Mesendoderm (in vitro differentiated cells): ENCODE data around the gene NRM.
"Not testable (repeated sequence)": the region's sequence is repeated elsewhere in the genome, so short reads cannot be mapped to it uniquely, and the experiment has no call there.

Source experiments
- DNase-seq: peaks from one replicate; pipeline ENCODE4 v3.0.0; 2013
- H2AK5ac ChIP-seq: 2 replicates; pipeline ENCODE4 v1.6.1; 2013; ENCODE audit warnings: low read length, inconsistent platforms
- H2BK120ac ChIP-seq: 2 replicates; pipeline ENCODE4 v1.6.1; 2013; ENCODE audit warnings: low read depth, mild to moderate bottlenecking, low read length, moderate library complexity, mixed read lengths
- H2BK15ac ChIP-seq: replicated peaks from 2 replicates; pipeline ENCODE4 v1.6.1; 2013; ENCODE audit warnings: low read depth, mild to moderate bottlenecking, moderate library complexity
- H2BK5ac ChIP-seq: 2 replicates; pipeline ENCODE4 v1.6.1; 2013; ENCODE audit warnings: low read length, inconsistent platforms
- H3K18ac ChIP-seq: 2 replicates; pipeline ENCODE4 v1.6.1; 2013; ENCODE audit warnings: mild to moderate bottlenecking, low read length, mixed read lengths
- H3K23ac ChIP-seq: one replicate; pipeline ENCODE4 v1.6.1; 2013; ENCODE audit warnings: low read length
- H3K27ac ChIP-seq: 2 replicates; pipeline ENCODE4 v1.5.1; 2013; ENCODE audit warnings: low read depth, mild to moderate bottlenecking, inconsistent platforms, low read length, moderate library complexity
- H3K27me3 ChIP-seq: 2 replicates; pipeline ENCODE4 v1.6.1; 2013; ENCODE audit warnings: low read length, control low read depth, mild to moderate bottlenecking, inconsistent platforms; ENCODE audit not compliant: insufficient read depth, poor library complexity
- H3K36me3 ChIP-seq: 2 replicates; pipeline ENCODE4 v1.6.1; 2013; ENCODE audit warnings: low read length, inconsistent platforms; ENCODE audit not compliant: control insufficient read depth, insufficient read depth
- H3K4ac ChIP-seq: one replicate; pipeline ENCODE4 v1.6.1; 2013; ENCODE audit warnings: low read depth, mild to moderate bottlenecking, low read length, moderate library complexity
- H3K4me1 ChIP-seq: 2 replicates; pipeline ENCODE4 v1.6.1; 2013; ENCODE audit warnings: low read depth, low read length, inconsistent platforms; ENCODE audit not compliant: control insufficient read depth
- H3K4me2 ChIP-seq: 2 replicates; pipeline ENCODE4 v1.6.1; 2013; ENCODE audit warnings: low read length
- H3K4me3 ChIP-seq: 2 replicates; pipeline ENCODE4 v1.5.1; 2013; ENCODE audit warnings: mild to moderate bottlenecking, low read length
- H3K56ac ChIP-seq: one replicate; pipeline ENCODE4 v1.6.1; 2013; ENCODE audit warnings: low read length
- H3K79me1 ChIP-seq: 2 replicates; pipeline ENCODE4 v1.6.1; 2013; ENCODE audit warnings: low read length, inconsistent platforms
- H3K79me2 ChIP-seq: 2 replicates; pipeline ENCODE4 v1.6.1; 2013; ENCODE audit warnings: mild to moderate bottlenecking, low read length; ENCODE audit not compliant: control insufficient read depth, insufficient read depth
- H3K9ac ChIP-seq: 2 replicates; pipeline ENCODE4 v1.6.1; 2013; ENCODE audit warnings: low read length, inconsistent platforms
- H4K5ac ChIP-seq: one replicate; pipeline ENCODE4 v1.6.1; 2013; ENCODE audit warnings: low read length
- H4K8ac ChIP-seq: one replicate; pipeline ENCODE4 v1.6.1; 2013; ENCODE audit warnings: low read depth, mild to moderate bottlenecking, control low read depth, low read length, moderate library complexity
- WGBS: extraction: QIAGEN DNeasy Blood & Tissue Kit; methylation state at CpG from one replicate; pipeline ENCODE4 v1.1.7; 2013; ENCODE audit warnings: low lambda C conversion rate, missing lambda C conversion rate; ENCODE audit not compliant: insufficient coverage; ENCODE audit errors: extremely low coverage; 5-methylcytosine and 5-hydroxymethylcytosine counted together

The NRM gene

DNA sequence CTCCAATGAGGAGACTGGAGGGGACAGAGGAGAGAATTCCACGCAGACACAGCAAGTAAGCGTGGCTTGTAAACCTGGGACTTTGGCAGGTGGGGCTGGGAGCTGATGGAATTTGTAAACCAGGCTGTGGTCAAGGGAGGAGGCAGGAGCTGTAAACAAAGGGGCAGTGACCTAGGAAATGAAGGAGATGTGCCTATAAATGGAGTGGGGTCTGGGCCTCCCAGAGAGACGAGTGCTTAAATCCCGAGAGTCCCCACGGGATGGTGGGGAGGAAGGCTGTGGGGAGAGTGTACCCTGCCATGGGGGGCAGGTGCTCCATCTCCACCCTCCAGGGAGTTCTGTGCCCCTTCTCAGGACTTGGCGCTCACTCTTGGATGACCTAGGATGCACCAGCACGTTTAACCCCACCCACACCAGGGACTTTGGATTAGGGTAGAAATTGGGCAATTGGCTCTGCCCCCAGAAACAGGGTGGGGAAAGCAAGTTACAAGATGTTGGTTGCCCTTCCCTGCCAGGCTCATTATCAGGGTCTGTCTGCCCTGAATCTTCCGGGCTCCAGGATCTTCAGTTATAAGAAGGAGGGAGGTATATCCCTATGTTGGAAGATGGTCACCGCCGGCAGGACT, 14.0 kb downstream of the NRM start:
- no CpG with 5 or more reads among the region's 10 CpGs for WGBS
- peaks cover 12% of the 10 kb centered on the region for H3K79me1 ChIP-seq

DNA sequence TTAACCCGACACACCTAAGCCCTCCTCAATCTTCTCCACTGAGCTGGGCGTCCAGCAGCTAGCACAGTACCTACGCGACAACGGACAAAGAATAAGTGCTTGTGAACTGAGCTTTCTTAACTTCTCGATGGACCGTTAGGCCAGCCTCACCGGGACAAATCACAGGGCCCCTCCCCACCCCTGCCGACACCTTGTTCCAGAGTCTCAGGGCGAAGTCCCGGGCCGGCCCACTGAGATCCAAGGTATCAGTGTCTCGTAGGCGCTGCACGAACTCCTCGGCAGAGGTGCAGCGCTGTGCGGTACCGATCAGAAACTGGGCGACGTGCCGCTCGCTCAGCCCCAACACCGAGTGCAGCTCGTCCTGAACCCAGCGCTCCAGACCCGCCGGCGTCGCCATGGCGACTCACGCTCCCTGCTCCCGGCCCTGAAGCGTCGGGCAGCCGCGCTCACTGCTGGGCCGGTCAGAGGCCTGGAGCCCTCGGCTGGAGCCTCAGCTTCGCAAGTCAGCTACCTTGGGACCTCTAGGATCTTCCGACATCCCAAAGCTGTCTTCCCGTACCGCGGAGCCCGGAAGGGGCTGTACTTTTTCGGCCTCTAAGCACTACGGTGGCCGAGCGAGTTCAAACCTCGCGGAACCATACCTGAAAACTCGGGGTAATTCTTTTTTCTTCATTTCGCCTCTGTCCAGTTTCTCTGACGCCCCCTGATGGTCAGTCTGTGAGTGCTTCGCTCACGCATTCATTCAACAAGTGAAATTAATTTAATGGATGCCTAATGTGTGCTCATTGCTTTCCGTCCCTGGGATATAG, 18.1 kb downstream of the NRM start, which contains the start of gene DHX16:
TSS of gene DHX16 (minus strand) at position 562 of the 809 bp plus-strand sequence. CDS start at position 397, 165 bp downstream.
- H3K23ac ChIP-seq = peak within 1 kb of the TSS; percentile 96
- no peaks in the 10 kb centered on the region for H3K4me1 ChIP-seq
- H3K79me2 ChIP-seq = peaks cover 4% of the 10 kb centered on the region
- H3K4ac ChIP-seq = no peak within 1 kb of the TSS
- no peak within 1 kb of the TSS for H2AK5ac ChIP-seq
- peak within 1 kb of the TSS; percentile 98 for H3K9ac ChIP-seq
- no CpG with 5 or more reads among the region's 57 CpGs for WGBS
- peaks cover 4% of the 10 kb centered on the region for H3K79me1 ChIP-seq
- peaks cover 8% of the 10 kb centered on the region for H3K36me3 ChIP-seq
- DNase-seq = peak; percentile 98
- H2BK15ac ChIP-seq = no peak within 1 kb of the TSS
- H3K4me2 ChIP-seq = peak within 1 kb of the TSS; percentile 96
- peak within 1 kb of the TSS; percentile 97 for H3K4me3 ChIP-seq
- peak within 1 kb of the TSS; percentile 97 for H3K56ac ChIP-seq
- H4K5ac ChIP-seq = no peak within 1 kb of the TSS
- H3K27me3 ChIP-seq = no peaks in the 10 kb centered on the region
- no peak within 1 kb of the TSS for H2BK120ac ChIP-seq
- peak within 1 kb of the TSS; percentile 69 for H3K27ac ChIP-seq
- no peak within 1 kb of the TSS for H2BK5ac ChIP-seq
- H3K18ac ChIP-seq = no peak within 1 kb of the TSS
- no peak within 1 kb of the TSS for H4K8ac ChIP-seq

More for the DNA sequence above, 14.0 kb downstream of the NRM start:
- no peak overlapping the region for H3K56ac ChIP-seq
- no peak overlapping the region for H4K8ac ChIP-seq
- no peak for DNase-seq
- peaks cover 10% of the 10 kb centered on the region for H3K36me3 ChIP-seq
- H3K4me1 ChIP-seq = no peaks in the 10 kb centered on the region
- no peak overlapping the region for H3K18ac ChIP-seq
- no peak overlapping the region for H4K5ac ChIP-seq
- H3K27ac ChIP-seq = no peak overlapping the region
- H3K4me3 ChIP-seq = no peak overlapping the region
- peaks cover 16% of the 10 kb centered on the region for H3K79me2 ChIP-seq
- H3K4ac ChIP-seq = no peak overlapping the region
- no peaks in the 10 kb centered on the region for H3K27me3 ChIP-seq
- no peak overlapping the region for H2BK5ac ChIP-seq
- H2BK120ac ChIP-seq = no peak overlapping the region
- H2AK5ac ChIP-seq = no peak overlapping the region
- no peak overlapping the region for H3K9ac ChIP-seq
- no peak overlapping the region for H3K4me2 ChIP-seq
- H2BK15ac ChIP-seq = no peak overlapping the region
- H3K23ac ChIP-seq = no peak overlapping the region

GRCh38 chr6:30670760-30671527, 19.8 kb downstream of the NRM start:
- Histone ChIP-seq H3K9ac (no peak overlapping the region), H3K4me1 (no peaks in the 10 kb centered on the region), H4K5ac (no peak overlapping the region), H3K4me3 (no peak overlapping the region), H2BK5ac (no peak overlapping the region), H3K27ac (no peak overlapping the region), H2BK120ac (no peak overlapping the region), H4K8ac (no peak overlapping the region), H3K18ac (no peak overlapping the region), H3K79me1 (peaks cover 4% of the 10 kb centered on the region), H3K36me3 (peaks cover under 1% of the 10 kb centered on the region), H3K79me2 (peaks cover 4% of the 10 kb centered on the region), H2BK15ac (no peak overlapping the region), H3K4ac (no peak overlapping the region), H3K4me2 (no peak overlapping the region), H3K27me3 (no peaks in the 10 kb centered on the region), H2AK5ac (no peak overlapping the region), H3K23ac (no peak overlapping the region), H3K56ac (no peak overlapping the region)
- no CpG with 5 or more reads among the region's 27 CpGs for WGBS
- peak; percentile 45 for DNase-seq

DNA sequence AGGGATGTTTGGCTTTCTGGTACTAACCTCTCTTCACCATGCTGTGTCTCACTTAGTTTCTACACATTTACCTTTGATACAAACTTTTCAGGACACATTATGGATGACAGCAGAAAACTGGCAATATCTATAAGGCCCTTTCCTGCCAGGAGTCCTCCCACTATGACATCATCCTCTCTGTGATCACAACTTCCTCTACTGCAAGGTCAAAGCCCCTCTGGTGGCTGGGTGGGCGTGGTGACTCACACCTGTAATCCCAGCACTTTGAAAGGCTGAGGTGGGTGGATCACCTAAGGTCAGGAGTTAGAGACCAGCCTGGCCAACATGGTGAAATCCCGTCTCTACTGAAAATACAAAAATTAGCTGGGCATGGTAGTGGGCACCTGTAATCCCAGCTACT, 24.5 kb downstream of the NRM start:
- not testable (repeated sequence) for H3K23ac ChIP-seq, H3K27ac ChIP-seq, H3K4me3 ChIP-seq, H3K4ac ChIP-seq, H3K56ac ChIP-seq, H3K4me2 ChIP-seq, H4K8ac ChIP-seq, H3K9ac ChIP-seq, H3K18ac ChIP-seq, H3K79me1 ChIP-seq, H3K36me3 ChIP-seq, H3K79me2 ChIP-seq, H4K5ac ChIP-seq, H2BK120ac ChIP-seq, H3K4me1 ChIP-seq, H2BK5ac ChIP-seq, H2AK5ac ChIP-seq, H3K27me3 ChIP-seq, H2BK15ac ChIP-seq
- WGBS = no CpG with 5 or more reads among the region's 2 CpGs
- DNase-seq = peak; percentile 55

GRCh38 chr6:30664994-30665767, 25.6 kb downstream of the NRM start:
- Histone ChIP-seq H3K79me2 (no peaks in the 10 kb centered on the region), H2BK120ac (no peak overlapping the region), H3K36me3 (peaks cover 5% of the 10 kb centered on the region), H3K79me1 (no peaks in the 10 kb centered on the region), H3K56ac (no peak overlapping the region), H3K27ac (no peak overlapping the region), H2AK5ac (no peak overlapping the region), H3K4me3 (no peak overlapping the region), H2BK15ac (no peak overlapping the region), H3K4ac (no peak overlapping the region), H4K8ac (no peak overlapping the region), H3K4me1 (no peaks in the 10 kb centered on the region), H2BK5ac (no peak overlapping the region), H3K27me3 (no peaks in the 10 kb centered on the region), H4K5ac (no peak overlapping the region), H3K9ac (no peak overlapping the region), H3K4me2 (no peak overlapping the region), H3K18ac (no peak overlapping the region), H3K23ac (no peak overlapping the region)
- WGBS = no CpG with 5 or more reads among the region's 34 CpGs
- no peak for DNase-seq
